ENCODE measurements around the gene ETV4. TPM values are rescaled to one million over a fixed set of nuclear protein-coding genes. Genes with fewer than 3 reads are reported as not detected.

ETV4 gene
- total and polyA plus RNA-seq, 2 of the 13 experiments (the other 11 are each of a cell fraction or from before 2014, with no cell fraction given): 128 to 330 TPM

GRCh38 chr17:43574896-43575525 lies 28.9 kb upstream of the ETV4 start:
- Histone ChIP-seq H3K9ac (ENCODE audit: insufficient read depth, low read depth, low read length) (peak overlapping the region; percentile 11; the same call in 1 of the 2 replicates), H3K27ac (ENCODE audit: extremely low read length, insufficient read depth, low read length) (peak overlapping the region; percentile 78), H3K4me1 (ENCODE audit: insufficient read depth, low read length) (peaks cover 91% of the 10 kb centered on the region), H3K4me3 (replicated peaks in 1 of 3; ENCODE audit: insufficient read depth in 1 of 3, low read depth in 2 of 3, low read length in 3 of 3) (no peak overlapping the region), H3K36me3 (replicated peaks in 1 of 2; ENCODE audit: control insufficient read depth in 1 of 2, insufficient read depth in 2 of 2, low read length in 2 of 2) (no peaks in the 10 kb centered on the region), H4K20me1 (ENCODE audit: insufficient read depth, low read length) (no peaks in the 10 kb centered on the region), H2AFZ (ENCODE audit: low read length) (no peak overlapping the region), H3K27me3 (ENCODE audit: control insufficient read depth in 1 of 2, insufficient read depth in 2 of 2, low read length in 2 of 2) (no peaks in the 10 kb centered on the region), H3K4me2 (ENCODE audit: low read depth, low read length) (peak overlapping the region; percentile 75), H3K9me3 (ENCODE audit: low read length) (no peaks in the 10 kb centered on the region), H3K79me2 (ENCODE audit: insufficient read depth, low read length) (no peaks in the 10 kb centered on the region)
- ATAC-seq (no peak), FAIRE-seq (no peak), DNase-seq (ENCODE audit: low spot score) (no peak)
- BruUV-seq (replicated peaks): no TSS peak
- 58% methylated on average over 5 of the region's 5 CpGs for WGBS (ENCODE audit: low lambda C conversion rate)
- intact Hi-C loops (cut with micrococcal nuclease; ENCODE audit: unreplicated experiment) (no loop called here), in situ Hi-C loops (cut with HindIII; ENCODE audit: extremely low pct_ligation_motif_present, low pct_unique_long_range_greater_than_20kb) (loop anchor here (5.0 kb wide), 2 partner anchors 48 to 182 kb away; partner anchors contain the start of gene SOST)
- CTCF ChIA-PET (ENCODE audit: low intra/inter-chr PET ratio, low total read pairs): no interaction called here
- TF ChIP-seq KMT2A (CRISPR knock-in tag; IDR thresholded peaks at IDR 0.05) (no peak), ZNF138 (CRISPR knock-in tag; IDR thresholded peaks at IDR 0.05; ENCODE audit: low read depth) (no peak), MEIS1 (CRISPR knock-in tag; IDR thresholded peaks at IDR 0.05; ENCODE audit: borderline replicate concordance) (0 out of 2 replicates have a peak, but pooled peaks have one; percentile 28), ZNF230 (CRISPR knock-in tag; IDR thresholded peaks at IDR 0.05) (0 out of 2 replicates have a peak, but pooled peaks have one; percentile 21), ZBTB43 (CRISPR knock-in tag; conservative IDR thresholded peaks at IDR 0.05) (no peak), HINFP (CRISPR knock-in tag; IDR thresholded peaks at IDR 0.05; ENCODE audit: low read depth) (0 out of 2 replicates have a peak, but pooled peaks have one; percentile 7), TGIF2 (CRISPR knock-in tag; IDR thresholded peaks at IDR 0.05) (0 out of 2 replicates have a peak, but pooled peaks have one; percentile 43)
- TF ChIP-seq, protein P1, sequence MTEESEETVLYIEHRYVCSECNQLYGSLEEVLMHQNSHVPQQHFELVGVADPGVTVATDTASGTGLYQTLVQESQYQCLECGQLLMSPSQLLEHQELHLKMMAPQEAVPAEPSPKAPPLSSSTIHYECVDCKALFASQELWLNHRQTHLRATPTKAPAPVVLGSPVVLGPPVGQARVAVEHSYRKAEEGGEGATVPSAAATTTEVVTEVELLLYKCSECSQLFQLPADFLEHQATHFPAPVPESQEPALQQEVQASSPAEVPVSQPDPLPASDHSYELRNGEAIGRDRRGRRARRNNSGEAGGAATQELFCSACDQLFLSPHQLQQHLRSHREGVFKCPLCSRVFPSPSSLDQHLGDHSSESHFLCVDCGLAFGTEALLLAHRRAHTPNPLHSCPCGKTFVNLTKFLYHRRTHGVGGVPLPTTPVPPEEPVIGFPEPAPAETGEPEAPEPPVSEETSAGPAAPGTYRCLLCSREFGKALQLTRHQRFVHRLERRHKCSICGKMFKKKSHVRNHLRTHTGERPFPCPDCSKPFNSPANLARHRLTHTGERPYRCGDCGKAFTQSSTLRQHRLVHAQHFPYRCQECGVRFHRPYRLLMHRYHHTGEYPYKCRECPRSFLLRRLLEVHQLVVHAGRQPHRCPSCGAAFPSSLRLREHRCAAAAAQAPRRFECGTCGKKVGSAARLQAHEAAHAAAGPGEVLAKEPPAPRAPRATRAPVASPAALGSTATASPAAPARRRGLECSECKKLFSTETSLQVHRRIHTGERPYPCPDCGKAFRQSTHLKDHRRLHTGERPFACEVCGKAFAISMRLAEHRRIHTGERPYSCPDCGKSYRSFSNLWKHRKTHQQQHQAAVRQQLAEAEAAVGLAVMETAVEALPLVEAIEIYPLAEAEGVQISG (CRISPR knock-in tag; IDR thresholded peaks at IDR 0.05): 0 out of 2 replicates have a peak, but pooled peaks have one; percentile 27
- TF ChIP-seq, protein P2, sequence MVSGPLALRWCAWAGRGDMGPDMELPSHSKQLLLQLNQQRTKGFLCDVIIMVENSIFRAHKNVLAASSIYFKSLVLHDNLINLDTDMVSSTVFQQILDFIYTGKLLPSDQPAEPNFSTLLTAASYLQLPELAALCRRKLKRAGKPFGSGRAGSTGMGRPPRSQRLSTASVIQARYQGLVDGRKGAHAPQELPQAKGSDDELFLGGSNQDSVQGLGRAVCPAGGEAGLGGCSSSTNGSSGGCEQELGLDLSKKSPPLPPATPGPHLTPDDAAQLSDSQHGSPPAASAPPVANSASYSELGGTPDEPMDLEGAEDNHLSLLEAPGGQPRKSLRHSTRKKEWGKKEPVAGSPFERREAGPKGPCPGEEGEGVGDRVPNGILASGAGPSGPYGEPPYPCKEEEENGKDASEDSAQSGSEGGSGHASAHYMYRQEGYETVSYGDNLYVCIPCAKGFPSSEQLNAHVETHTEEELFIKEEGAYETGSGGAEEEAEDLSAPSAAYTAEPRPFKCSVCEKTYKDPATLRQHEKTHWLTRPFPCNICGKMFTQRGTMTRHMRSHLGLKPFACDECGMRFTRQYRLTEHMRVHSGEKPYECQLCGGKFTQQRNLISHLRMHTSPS (CRISPR knock-in tag; IDR thresholded peaks at IDR 0.05; ENCODE audit: low read depth): 0 out of 2 replicates have a peak, but pooled peaks have one; percentile 3
- POLR2A ChIA-PET: interaction anchor here (0.7 to 8.9 kb wide), 16 partner anchors 10 to 207 kb away, joined by 3 to 221 read pairs (median 18); partner anchors contain the start of genes ARL4D and ETV4
